ACC112 (cell line): ENCODE results near the gene HAAO.

Experiments used
- H2AFZ ChIP-seq: fragments of 200-600 bp; sonication (generic); one replicate; pipeline ENCODE4 v1.6.0; 2017; ENCODE audit warnings: antibody characterized with exemption, low read length; ENCODE audit not compliant: unreplicated experiment
- H3K27ac ChIP-seq: fragments of 200-600 bp; sonication (generic); 2 replicates; pipeline ENCODE4 v1.5.1; 2014; ENCODE audit warnings: low read depth, mild to moderate bottlenecking, antibody characterized with exemption, low read length, moderate library complexity
- H3K27me3 ChIP-seq: fragments of 200-600 bp; sonication (generic); 2 replicates; pipeline ENCODE4 v1.6.1; 2014; ENCODE audit warnings: mild to moderate bottlenecking, antibody characterized with exemption, low read length, moderate library complexity, mixed read lengths; ENCODE audit not compliant: insufficient read depth
- H3K36me3 ChIP-seq: fragments of 200-600 bp; sonication (generic); 2 replicates; pipeline ENCODE4 v1.6.1; 2016; ENCODE audit warnings: mild to moderate bottlenecking, antibody characterized with exemption, low read length, moderate library complexity, mixed read lengths; ENCODE audit not compliant: insufficient read depth
- H3K4me1 ChIP-seq: fragments of 200-600 bp; sonication (generic); one replicate; pipeline ENCODE4 v1.6.1; 2016; ENCODE audit warnings: low read length, mixed read lengths; ENCODE audit not compliant: insufficient read depth, unreplicated experiment, control insufficient read depth
- H3K4me3 ChIP-seq: fragments of 200-600 bp; sonication (generic); 2 replicates; pipeline ENCODE4 v1.5.1; 2014; ENCODE audit warnings: mild to moderate bottlenecking, low read depth, low read length
- H3K79me2 ChIP-seq: fragments of 200-600 bp; sonication (generic); one replicate; pipeline ENCODE4 v1.6.0; 2016; ENCODE audit warnings: low read length; ENCODE audit not compliant: control insufficient read depth, unreplicated experiment, insufficient read depth

HAAO gene

DNA sequence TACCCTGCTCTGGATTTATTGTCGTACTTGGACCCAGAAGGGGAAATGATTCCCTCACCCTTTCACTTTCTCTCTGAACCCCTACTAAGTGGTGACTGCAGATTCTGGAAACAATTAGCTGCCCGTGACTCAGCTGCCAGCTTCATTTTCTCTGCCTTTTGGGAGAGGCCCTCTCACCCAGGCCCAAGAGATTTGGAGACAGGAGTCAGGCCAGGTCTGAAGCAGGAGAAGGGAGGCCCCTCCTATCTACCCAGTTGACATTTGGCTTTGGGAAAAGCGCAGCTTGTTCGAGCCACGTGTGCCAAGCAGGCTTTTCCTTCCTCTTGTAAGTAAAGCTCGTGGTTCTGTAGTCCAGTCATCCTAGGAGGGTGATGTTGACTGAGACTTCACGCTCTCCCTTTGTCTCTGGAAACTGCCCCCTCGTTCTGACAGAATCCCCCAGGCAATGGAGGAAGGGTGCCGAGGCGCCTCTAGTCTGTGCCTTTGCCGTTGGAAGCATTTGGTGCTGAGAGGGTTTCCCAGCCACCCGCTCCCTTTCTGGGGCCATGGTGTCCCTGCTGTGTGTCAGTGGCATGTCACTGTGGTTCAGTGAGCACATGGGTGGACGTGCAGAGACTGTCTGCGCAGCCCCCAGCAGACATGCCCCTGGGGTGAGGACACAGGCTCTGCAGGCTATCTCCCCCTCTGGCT lies 37.0 kb downstream of the HAAO start:
- H3K36me3 ChIP-seq, result no peaks in the 10 kb centered on the region
- H3K4me1 ChIP-seq, result no peaks in the 10 kb centered on the region
- H3K27ac ChIP-seq, result no peak overlapping the region
- H3K4me3 ChIP-seq, result no peak overlapping the region
- H2AFZ ChIP-seq, result no peak overlapping the region
- no peaks in the 10 kb centered on the region for H3K27me3 ChIP-seq
- H3K79me2 ChIP-seq, result no peaks in the 10 kb centered on the region

DNA sequence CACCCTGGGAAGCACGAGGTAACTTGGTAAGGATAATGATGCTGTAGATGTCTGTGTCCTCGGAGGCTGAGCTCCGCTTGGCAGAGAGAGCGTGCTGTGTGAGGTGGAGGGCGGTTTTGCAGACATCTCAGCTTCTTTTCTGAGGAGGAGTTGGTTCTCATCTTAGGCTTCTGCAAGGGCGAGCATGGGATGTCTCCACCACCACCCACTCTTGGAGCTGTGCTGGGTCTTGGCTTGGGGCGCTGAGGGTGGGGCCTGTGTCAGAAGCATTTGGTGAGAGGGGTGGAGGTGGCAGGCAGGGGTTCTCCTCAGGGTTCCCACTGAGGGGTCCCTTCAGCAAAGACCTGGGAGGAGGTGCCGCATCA lies 37.6 kb downstream of the HAAO start:
- no peaks in the 10 kb centered on the region for H3K4me1 ChIP-seq
- no peak overlapping the region for H2AFZ ChIP-seq
- no peaks in the 10 kb centered on the region for H3K79me2 ChIP-seq
- no peak overlapping the region for H3K4me3 ChIP-seq
- no peak overlapping the region for H3K27ac ChIP-seq
- H3K36me3 ChIP-seq, result no peaks in the 10 kb centered on the region
- H3K27me3 ChIP-seq, result no peaks in the 10 kb centered on the region

DNA sequence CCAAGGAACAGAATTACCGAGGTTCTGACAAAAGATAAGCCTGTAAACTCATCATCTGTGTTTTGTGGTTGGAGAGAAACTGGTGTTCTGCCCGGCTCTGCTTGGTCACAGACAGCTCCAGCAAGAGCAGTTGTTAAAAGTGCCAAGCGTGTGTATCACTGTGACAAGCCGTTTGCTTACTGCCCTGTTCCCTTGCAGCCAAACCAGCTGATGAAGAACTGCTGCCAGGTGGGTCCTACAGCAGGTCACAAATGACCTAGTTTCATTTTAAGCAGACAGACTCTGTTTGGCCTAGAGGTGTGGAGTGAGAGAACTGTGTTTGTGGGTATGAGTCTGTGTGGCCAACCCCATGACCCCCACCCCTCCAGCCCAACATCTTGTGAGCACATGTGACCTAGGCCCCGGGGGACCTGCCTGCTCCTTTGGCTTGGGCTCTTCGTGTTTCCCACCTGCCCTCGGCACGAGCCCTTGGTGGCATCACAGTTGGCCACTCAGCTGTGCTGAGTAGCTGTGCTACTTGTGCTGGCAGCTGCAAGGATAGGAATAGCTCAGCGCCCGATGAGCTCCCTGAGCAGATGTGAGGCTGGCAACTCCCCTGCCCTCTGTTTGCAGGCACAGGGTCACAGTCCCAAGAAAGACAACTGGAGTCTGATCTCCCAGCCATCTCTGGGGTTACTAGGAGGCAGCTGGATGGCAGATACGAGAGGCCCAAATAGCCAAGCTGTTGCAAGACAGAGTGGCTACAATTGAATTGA lies 38.2 kb downstream of the HAAO start:
- H3K4me1 ChIP-seq, result no peaks in the 10 kb centered on the region
- H3K79me2 ChIP-seq, result no peaks in the 10 kb centered on the region
- H2AFZ ChIP-seq, result no peak overlapping the region
- H3K36me3 ChIP-seq, result no peaks in the 10 kb centered on the region
- no peak overlapping the region for H3K4me3 ChIP-seq
- H3K27me3 ChIP-seq, result no peaks in the 10 kb centered on the region
- no peak overlapping the region for H3K27ac ChIP-seq

DNA sequence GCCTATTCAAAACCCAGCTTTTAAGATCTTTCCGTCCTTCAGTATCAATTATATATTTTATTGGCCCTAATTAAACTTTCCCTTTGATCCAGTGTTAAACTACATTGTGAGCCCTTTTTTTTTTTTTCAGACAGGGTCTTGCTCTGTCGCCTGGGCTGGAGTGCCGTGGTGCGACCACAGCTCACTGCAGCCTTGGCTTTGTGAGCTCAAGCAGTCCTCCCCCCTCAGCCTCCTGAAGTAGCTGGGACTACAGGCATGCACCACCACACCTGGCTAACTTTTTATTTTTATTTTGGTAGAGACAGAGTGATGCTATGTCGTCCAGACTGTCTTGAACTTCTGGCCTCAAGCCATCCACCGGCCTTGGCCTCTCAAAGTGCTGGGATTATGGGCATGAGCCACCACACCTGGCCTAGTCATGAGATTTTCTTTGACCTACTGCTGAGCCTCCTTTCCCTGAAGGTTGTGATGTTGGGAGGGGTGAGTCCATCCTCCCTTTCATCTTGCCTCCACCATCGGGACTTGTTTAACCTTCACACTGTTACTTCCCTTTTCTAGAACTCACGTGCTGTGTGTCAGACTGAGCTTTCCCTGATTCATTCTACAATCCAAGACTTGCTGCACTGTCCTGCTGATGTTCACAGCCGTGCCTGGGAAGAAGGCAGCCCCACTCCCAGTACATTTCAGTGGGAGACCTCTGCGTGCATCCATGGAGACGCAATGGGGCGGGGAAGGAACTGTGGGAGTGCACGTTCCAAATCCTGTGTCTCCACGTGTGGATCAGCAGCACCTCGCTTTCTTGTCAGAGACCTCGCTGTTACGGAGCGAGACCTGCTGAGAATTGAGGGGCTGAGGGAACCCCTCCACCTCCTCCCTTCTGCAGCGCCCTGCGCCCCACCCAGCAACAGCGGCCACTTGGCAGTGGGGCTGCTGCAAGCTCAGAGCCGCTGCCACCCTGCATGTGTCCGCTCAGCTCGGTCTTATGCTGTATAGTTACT lies 39.3 kb downstream of the HAAO start:
- Histone ChIP-seq H3K27ac (no peak overlapping the region), H3K27me3 (no peaks in the 10 kb centered on the region), H3K36me3 (no peaks in the 10 kb centered on the region), H3K4me3 (no peak overlapping the region), H3K79me2 (no peaks in the 10 kb centered on the region), H2AFZ (no peak overlapping the region), H3K4me1 (no peaks in the 10 kb centered on the region)

DNA sequence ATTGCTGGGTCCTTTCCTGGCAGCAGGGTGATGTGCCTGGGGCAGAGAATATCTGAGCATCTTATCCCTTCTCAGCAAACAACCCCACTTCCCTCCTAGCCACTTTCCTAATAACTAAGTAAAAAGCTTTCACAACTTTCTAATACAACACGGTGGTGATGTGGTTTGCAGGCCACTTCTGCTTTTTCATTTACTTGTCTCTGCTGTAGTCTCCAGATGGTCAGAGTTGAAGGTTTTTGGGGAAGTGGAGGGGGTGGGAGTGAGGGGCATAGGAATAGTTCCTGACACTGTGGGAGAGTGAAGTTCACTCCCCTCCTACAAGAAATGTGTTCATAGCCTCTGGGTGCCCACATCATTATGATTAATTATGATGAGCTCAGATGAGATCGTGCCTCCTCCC lies 40.1 kb downstream of the HAAO start:
- Histone ChIP-seq H2AFZ (no peak overlapping the region), H3K27me3 (no peaks in the 10 kb centered on the region), H3K79me2 (no peaks in the 10 kb centered on the region), H3K4me1 (no peaks in the 10 kb centered on the region), H3K4me3 (no peak overlapping the region), H3K36me3 (no peaks in the 10 kb centered on the region), H3K27ac (no peak overlapping the region)

DNA sequence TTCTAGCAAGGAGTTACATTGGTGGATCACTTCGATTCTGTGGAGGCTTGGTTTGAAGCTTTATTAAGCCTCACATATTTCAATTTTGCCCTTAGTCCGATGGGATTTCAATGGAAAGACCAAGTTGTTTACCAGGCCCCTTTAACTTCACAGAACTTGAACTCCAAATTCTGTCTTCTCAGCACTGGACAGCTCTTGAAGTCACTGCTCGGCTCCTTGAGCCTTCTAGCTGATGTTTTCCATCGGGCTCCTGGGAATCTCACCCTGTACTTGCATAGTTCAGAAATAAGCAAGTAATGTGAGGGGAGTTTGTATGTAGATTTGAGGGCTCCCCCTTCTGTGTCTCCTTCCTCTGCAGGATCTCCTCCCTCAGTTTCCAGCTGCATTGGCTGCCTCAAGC lies 43.5 kb downstream of the HAAO start:
- H3K27me3 ChIP-seq, result no peaks in the 10 kb centered on the region
- H3K36me3 ChIP-seq, result no peaks in the 10 kb centered on the region
- no peak overlapping the region for H2AFZ ChIP-seq
- H3K4me1 ChIP-seq, result no peaks in the 10 kb centered on the region
- H3K79me2 ChIP-seq, result no peaks in the 10 kb centered on the region
- H3K27ac ChIP-seq, result no peak overlapping the region
- H3K4me3 ChIP-seq, result no peak overlapping the region

DNA sequence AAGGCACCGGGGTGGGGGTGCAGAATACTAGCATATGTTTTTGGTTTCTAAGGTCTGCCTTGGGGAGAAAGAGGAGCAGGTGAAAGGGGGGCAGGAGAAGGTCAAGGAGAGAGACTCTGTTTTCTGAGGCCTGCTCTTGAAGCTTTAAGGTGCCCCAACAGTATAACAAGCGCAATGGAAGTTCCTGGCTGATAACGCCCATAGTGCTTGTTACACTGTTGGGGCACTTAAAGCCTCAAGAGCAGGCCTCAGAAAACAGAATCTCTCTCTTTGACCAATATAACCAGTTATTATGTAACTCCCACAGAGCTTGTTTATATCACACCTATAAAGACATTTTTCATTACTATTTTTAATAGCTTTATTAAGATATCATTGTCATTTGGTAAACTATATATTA lies 45.0 kb downstream of the HAAO start:
- H3K27me3 ChIP-seq, result no peaks in the 10 kb centered on the region
- no peak overlapping the region for H3K4me3 ChIP-seq
- no peaks in the 10 kb centered on the region for H3K36me3 ChIP-seq
- no peaks in the 10 kb centered on the region for H3K79me2 ChIP-seq
- no peaks in the 10 kb centered on the region for H3K4me1 ChIP-seq
- H2AFZ ChIP-seq, result no peak overlapping the region
- H3K27ac ChIP-seq, result no peak overlapping the region

DNA sequence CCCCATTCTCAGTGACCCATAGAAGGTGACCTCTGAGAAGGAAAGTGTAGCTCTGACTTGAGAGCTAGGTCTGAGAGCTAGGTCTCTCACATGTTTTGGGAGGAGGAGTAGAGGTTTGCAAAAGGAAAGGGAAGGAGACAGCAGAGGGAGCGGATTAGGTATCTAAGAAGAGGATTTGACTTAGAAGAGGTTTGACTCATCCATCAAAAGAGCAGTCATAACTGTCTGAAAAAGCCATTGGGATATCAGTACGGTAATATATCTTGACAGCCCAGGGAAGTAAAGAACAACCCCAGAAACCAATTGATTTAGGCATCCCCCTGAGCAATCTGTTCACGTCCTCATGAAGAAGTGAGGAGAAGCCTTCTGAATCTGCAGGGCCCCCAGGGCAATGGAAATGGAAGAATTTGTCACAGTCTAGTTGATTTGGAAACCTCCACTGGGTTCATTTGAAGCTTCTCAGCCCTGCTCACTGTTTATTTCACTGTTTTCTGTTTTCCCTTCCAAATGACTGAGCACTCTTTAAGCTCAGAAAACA lies 47.8 kb downstream of the HAAO start:
- H3K79me2 ChIP-seq, result no peaks in the 10 kb centered on the region
- H3K27me3 ChIP-seq, result no peaks in the 10 kb centered on the region
- no peaks in the 10 kb centered on the region for H3K4me1 ChIP-seq
- H3K27ac ChIP-seq, result no peak overlapping the region
- H3K36me3 ChIP-seq, result no peaks in the 10 kb centered on the region
- no peak overlapping the region for H3K4me3 ChIP-seq
- H2AFZ ChIP-seq, result no peak overlapping the region

DNA sequence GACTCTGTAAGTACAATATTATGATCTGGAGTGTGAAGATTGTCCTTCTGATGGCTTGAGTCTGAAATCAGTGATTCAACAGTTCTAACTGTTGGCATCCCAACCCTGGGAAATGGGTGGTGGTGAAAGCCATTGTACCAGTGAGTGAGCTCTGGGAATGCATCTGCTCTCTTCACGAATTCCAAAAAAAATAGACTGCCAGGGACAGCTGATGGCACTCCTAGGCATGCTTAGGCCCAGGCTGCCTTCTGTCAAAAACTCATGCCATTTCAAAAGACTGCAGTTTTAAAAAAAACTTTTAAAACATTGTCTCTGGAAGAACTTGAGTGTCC lies 48.8 kb downstream of the HAAO start:
- Histone ChIP-seq H3K36me3 (no peaks in the 10 kb centered on the region), H3K79me2 (no peaks in the 10 kb centered on the region), H3K27me3 (no peaks in the 10 kb centered on the region), H3K27ac (no peak overlapping the region), H3K4me1 (no peaks in the 10 kb centered on the region), H2AFZ (no peak overlapping the region), H3K4me3 (no peak overlapping the region)

DNA sequence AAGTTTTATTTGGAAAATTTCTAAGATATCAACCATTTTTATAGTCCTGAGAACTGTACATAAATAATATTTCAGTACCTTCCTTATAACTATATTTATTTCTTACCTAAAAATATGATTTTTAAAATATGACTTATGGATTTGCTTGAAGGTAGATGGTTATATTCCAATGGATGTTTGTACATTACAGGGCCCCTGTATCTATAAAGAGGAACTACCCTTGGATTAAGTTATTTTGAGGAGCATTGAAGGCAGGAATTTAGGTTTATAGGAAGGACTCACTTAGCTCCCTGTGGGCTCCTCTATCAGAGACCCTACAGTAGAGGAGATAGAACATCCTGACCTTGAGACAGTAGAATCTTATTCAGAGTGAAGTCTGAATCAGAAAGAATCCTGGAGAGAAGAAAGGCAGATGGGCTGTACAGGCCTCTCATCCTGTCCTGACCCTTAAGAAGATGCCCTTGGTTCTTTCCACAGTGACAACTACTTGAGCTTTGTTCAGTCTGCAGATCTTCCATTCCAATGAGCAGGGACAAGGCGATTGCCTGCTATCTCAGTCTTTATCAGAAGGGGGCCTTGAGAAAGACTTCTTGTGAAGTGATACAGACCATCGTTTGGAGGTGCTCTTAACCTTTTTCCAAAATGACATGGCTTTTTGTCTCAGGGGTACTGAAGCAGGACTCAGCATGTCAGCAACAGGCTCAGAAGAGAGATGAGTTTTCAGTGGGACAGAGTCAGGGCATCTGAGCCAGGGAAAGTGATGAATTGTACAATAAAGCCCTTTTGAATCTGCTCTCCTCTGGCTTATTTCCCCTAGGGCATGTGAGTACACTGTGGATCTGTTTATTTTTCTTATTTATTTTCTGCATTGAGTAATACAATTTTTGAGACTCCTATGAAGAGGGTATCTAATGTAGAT lies 49.4 kb downstream of the HAAO start:
- H3K4me1 ChIP-seq, result no peaks in the 10 kb centered on the region
- H3K27me3 ChIP-seq, result no peaks in the 10 kb centered on the region
- H3K4me3 ChIP-seq, result no peak overlapping the region
- H3K36me3 ChIP-seq, result no peaks in the 10 kb centered on the region
- no peak overlapping the region for H2AFZ ChIP-seq
- no peaks in the 10 kb centered on the region for H3K79me2 ChIP-seq
- no peak overlapping the region for H3K27ac ChIP-seq
